Neutrophil (primary cell): Measurements from ENCODE around the gene UNCX.

Experiments used
- H3K27ac ChIP-seq: fragments of 200-600 bp; sonication (generic); 2 replicates; pipeline ENCODE4 v1.5.1; 2016; ENCODE audit warnings: mild to moderate bottlenecking, moderate library complexity
- H3K27me3 ChIP-seq: fragments of 200-600 bp; sonication (generic); 2 replicates; pipeline ENCODE4 v1.6.0; 2016; ENCODE audit warnings: mild to moderate bottlenecking
- H3K36me3 ChIP-seq: fragments of 200-600 bp; sonication (generic); 2 replicates; pipeline ENCODE4 v1.5.1; 2017
- H3K4me1 ChIP-seq, 2 experiments: fragments of 200-600 bp in 1 of 2; sonication (generic) in 1 of 2; 1 replicate in 1 of 2; 2 replicates in 1 of 2; pipeline versions ENCODE4 v1.5.1 to v1.6.1; 2013 to 2016; ENCODE audit warnings: low read depth in 1 of 2, low read length in 1 of 2, mild to moderate bottlenecking in 1 of 2, moderate library complexity in 1 of 2; ENCODE audit not compliant: control insufficient read depth in 1 of 2, insufficient read depth in 1 of 2
- H3K4me3 ChIP-seq, 2 experiments: fragments of 200-600 bp in 1 of 2; sonication (generic) in 1 of 2; 1 replicate in 1 of 2; 2 replicates in 1 of 2; pipeline ENCODE4 v1.5.1; 2013 to 2016; ENCODE audit warnings: low read depth in 1 of 2, low read length in 1 of 2, mild to moderate bottlenecking in 1 of 2, moderate library complexity in 1 of 2
- H3K9me3 ChIP-seq: fragments of 200-600 bp; sonication (generic); 2 replicates; pipeline ENCODE4 v1.5.1; 2016
- TF ChIP-seq, protein P1 (sequence below): fragments of 200-600 bp; sonication (generic); IDR thresholded peaks from 2 replicates; pipeline ENCODE4 v1.5.1; 2016; ENCODE audit warnings: antibody characterized with exemption

Gene UNCX

DNA sequence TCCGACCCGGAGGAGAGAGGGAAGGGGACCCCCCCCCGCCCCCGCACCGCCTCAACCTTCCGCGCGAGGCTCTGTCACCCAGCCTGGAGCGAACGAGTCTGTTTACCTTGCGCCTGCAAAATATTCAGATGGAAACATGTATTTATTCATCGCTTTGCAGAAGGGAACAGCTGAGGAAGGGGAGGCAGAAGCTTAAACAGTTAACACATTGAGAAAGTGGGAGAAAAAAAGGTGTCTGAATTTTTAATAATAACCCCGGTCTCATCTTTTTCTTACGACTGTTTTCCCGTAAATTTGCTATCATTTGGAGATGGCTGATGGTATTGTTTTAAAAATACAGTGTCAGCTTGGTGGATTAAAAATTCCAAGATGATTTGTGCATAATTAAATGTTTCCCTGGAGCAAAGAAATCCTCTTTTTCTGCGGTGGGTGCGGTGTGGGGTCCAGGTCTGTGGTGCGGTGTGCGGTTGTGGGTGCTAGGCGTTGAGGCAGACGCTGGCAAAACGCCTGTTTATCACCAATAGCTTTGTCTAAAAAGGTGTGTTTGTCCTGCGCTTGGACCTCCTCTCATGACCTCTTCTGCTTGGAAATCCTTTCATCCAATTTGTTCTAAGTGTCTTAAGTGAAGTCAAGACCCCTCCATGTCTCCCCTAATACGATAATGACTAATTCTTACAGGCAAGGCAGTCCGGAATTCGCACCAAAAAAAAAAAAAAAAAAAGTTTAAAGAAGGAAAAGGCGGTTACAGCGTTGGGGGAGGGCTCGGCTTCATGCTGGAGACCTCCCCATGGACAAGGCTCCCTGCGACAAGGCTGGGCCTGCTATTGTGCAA lies 1.6 kb downstream of the UNCX start:
- peaks cover 100% of the 10 kb centered on the region for H3K27me3 ChIP-seq
- H3K4me1 ChIP-seq, result peaks cover 8 to 9% of the 10 kb centered on the region in 2 experiments
- H3K9me3 ChIP-seq, result no peaks in the 10 kb centered on the region
- H3K4me3 ChIP-seq, result no peak overlapping the region
- H3K36me3 ChIP-seq, result no peaks in the 10 kb centered on the region
- TF ChIP-seq, protein P1, sequence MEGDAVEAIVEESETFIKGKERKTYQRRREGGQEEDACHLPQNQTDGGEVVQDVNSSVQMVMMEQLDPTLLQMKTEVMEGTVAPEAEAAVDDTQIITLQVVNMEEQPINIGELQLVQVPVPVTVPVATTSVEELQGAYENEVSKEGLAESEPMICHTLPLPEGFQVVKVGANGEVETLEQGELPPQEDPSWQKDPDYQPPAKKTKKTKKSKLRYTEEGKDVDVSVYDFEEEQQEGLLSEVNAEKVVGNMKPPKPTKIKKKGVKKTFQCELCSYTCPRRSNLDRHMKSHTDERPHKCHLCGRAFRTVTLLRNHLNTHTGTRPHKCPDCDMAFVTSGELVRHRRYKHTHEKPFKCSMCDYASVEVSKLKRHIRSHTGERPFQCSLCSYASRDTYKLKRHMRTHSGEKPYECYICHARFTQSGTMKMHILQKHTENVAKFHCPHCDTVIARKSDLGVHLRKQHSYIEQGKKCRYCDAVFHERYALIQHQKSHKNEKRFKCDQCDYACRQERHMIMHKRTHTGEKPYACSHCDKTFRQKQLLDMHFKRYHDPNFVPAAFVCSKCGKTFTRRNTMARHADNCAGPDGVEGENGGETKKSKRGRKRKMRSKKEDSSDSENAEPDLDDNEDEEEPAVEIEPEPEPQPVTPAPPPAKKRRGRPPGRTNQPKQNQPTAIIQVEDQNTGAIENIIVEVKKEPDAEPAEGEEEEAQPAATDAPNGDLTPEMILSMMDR, result no peak
- no peak overlapping the region for H3K27ac ChIP-seq

DNA sequence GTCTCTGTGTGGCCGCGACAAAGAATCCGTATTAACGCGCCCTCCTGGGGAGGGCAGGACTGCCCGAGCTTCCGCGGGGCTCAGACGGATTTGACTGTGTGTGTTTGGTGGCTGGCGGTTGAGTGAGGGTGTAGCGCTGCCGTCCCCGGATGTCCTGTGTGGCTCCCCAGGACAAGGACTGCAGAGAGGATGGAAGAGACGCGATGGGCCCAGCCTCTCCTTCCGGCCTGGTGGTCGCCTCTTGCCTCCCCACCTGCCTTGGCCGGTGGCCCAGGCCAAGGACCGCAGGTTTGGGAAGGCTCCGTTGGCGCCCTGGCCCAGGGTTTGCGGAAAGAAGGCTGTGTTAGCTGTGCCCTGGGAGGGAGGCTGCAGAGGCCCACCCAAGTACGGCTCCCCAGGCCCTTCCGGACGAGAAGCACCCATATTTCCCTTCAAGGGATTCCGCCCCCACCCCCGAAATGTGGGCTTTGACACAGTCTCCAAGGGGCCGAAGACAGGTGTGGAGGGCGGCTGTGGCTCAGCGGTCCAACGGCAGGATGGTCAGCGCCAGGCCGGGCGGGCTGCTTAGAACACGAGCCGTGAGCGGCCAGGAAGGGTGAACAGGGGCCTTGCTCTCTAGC lies 2.3 kb downstream of the UNCX start:
- TF ChIP-seq, protein P1, result no peak
- Histone ChIP-seq H3K4me3 (no peak overlapping the region), H3K9me3 (no peaks in the 10 kb centered on the region), H3K36me3 (no peaks in the 10 kb centered on the region), H3K27me3 (peaks cover 100% of the 10 kb centered on the region), H3K4me1 (peaks cover 4 to 9% of the 10 kb centered on the region in 2 experiments), H3K27ac (no peak overlapping the region)

DNA sequence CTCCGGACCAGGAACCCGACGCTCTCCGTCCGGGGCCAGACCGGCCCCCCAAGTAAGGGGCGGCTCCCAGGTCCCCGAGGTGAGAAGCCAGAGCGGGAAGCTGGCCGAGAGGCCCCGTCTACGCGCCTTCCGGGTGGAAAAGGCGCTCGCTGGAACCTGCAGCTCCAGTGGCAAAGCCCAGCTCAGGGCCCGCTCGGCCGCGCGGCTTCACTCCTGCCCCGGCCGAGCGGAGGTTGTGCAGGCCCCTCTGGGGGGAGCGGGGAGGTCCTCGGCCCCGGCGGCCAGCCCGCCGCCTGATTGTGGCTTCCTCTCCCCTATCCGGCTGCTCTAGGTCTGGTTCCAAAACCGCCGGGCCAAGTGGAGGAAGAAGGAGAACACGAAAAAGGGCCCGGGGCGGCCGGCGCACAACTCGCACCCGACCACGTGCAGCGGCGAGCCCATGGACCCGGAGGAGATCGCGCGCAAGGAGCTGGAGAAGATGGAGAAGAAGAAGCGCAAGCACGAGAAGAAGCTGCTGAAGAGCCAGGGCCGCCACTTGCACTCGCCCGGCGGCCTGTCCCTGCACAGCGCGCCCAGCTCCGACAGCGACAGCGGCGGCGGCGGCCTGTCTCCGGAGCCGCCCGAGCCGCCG lies 2.9 kb downstream of the UNCX start:
- Histone ChIP-seq H3K27me3 (peaks cover 100% of the 10 kb centered on the region), H3K9me3 (no peaks in the 10 kb centered on the region), H3K4me3 (no peak overlapping the region), H3K27ac (no peak overlapping the region), H3K36me3 (no peaks in the 10 kb centered on the region), H3K4me1 (peaks cover under 1 to 6% of the 10 kb centered on the region in 2 experiments)
- TF ChIP-seq, protein P1, result no peak

DNA sequence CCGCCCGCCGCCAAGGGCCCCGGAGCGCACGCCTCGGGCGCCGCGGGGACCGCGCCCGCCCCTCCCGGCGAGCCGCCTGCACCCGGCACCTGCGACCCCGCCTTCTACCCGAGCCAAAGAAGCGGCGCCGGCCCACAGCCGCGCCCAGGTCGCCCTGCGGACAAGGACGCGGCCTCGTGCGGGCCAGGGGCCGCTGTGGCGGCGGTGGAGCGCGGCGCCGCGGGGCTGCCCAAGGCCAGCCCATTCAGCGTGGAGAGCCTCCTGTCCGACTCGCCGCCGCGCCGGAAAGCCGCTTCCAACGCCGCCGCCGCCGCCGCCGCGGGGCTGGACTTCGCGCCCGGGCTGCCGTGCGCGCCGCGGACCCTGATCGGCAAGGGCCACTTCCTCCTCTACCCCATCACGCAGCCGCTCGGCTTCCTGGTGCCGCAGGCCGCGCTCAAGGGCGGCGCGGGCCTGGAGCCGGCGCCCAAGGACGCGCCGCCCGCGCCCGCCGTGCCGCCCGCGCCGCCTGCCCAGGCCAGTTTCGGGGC lies 3.5 kb downstream of the UNCX start:
- TF ChIP-seq, protein P1, result no peak
- Histone ChIP-seq H3K4me1 (peaks cover 0 to 5% of the 10 kb centered on the region in 2 experiments), H3K27me3 (peaks cover 100% of the 10 kb centered on the region), H3K4me3 (no peak overlapping the region), H3K36me3 (no peaks in the 10 kb centered on the region), H3K9me3 (no peaks in the 10 kb centered on the region), H3K27ac (no peak overlapping the region)

DNA sequence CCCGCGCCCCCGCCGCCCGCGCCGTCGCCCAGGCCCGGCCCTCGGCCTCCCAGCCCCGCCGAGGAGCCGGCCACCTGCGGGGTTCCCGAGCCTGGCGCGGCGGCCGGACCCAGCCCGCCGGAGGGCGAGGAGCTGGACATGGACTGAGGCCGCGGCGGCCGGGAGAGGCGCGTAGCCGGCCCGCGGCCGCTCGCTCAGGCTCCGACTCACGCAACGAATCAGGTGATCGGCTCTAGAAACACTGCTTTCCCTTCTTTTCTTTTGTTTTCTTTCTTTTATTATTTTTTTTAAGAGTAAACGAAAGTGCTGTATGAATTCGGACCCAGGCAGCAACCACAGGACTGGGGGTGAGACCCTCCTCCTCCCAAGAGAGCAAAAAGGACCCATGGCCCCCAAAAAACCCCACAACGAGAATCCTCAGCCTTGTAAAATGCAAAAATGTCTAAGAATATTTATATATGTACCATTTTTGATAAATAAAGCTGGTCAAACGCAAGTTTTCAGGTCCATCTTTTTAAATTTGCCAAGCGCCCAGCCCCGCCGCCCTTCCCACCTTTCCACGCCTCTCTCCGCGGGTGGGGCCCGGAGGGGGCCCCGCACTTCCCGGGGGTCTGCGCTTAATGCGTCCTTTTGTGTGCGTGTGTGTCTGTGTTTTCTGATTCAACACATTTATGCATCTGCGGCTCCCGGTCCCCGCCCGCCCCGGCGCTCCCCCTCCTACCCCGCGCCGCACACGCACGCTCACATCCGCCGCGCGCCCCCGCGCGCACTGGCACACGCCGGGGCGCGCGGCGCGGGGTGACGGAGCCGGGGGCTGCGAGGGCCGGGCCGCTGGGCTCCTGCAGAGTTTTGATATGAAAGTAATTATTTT lies 4.4 kb downstream of the UNCX start:
- Histone ChIP-seq H3K4me1 (peaks cover 0 to 5% of the 10 kb centered on the region in 2 experiments), H3K36me3 (no peaks in the 10 kb centered on the region), H3K27me3 (peaks cover 100% of the 10 kb centered on the region), H3K27ac (no peak overlapping the region), H3K9me3 (no peaks in the 10 kb centered on the region), H3K4me3 (no peak overlapping the region)
- TF ChIP-seq, protein P1, result no peak
